Loucy (cell line): ENCODE measurements around the gene NDE1.

ENCODE experiments used
- H2AFZ ChIP-seq: fragments of 200-600 bp; sonication (generic); 2 replicates; pipeline ENCODE4 v1.6.0; 2016; ENCODE audit warnings: antibody characterized with exemption, mild to moderate bottlenecking, low read length, moderate library complexity
- H3F3A ChIP-seq: fragments of 200-600 bp; 2 replicates; pipeline ENCODE4 v1.6.0; 2016; ENCODE audit warnings: antibody characterized with exemption, low read depth, mild to moderate bottlenecking
- H3K27me3 ChIP-seq: fragments of 200-600 bp; sonication (generic); 2 replicates; pipeline ENCODE4 v1.6.1; 2014; ENCODE audit warnings: low read length, mild to moderate bottlenecking; ENCODE audit not compliant: insufficient read depth, poor library complexity, severe bottlenecking
- H3K36me3 ChIP-seq: fragments of 200-600 bp; sonication (generic); 2 replicates; pipeline ENCODE4 v1.6.1; 2016; ENCODE audit warnings: low read length; ENCODE audit not compliant: insufficient read depth
- H3K4me1 ChIP-seq: fragments of 200-600 bp; sonication (generic); 2 replicates; pipeline ENCODE4 v1.5.1; 2014; ENCODE audit warnings: low read length, mild to moderate bottlenecking; ENCODE audit not compliant: insufficient read depth, poor library complexity, severe bottlenecking
- H3K4me2 ChIP-seq: fragments of 200-600 bp; sonication (generic); 2 replicates; pipeline ENCODE4 v1.6.0; 2014; ENCODE audit warnings: antibody characterized with exemption, low read length, low read depth, mild to moderate bottlenecking; ENCODE audit not compliant: poor library complexity, severe bottlenecking
- H3K4me3 ChIP-seq: fragments of 200-600 bp; sonication (generic); 2 replicates; pipeline ENCODE4 v1.5.1; 2014; ENCODE audit warnings: low read length, mild to moderate bottlenecking, mixed read lengths; ENCODE audit not compliant: poor library complexity, severe bottlenecking
- H3K79me2 ChIP-seq: fragments of 200-600 bp; sonication (generic); 2 replicates; pipeline ENCODE4 v1.6.1; 2014; ENCODE audit warnings: low read length; ENCODE audit not compliant: insufficient read depth
- H3K9ac ChIP-seq: fragments of 200-600 bp; sonication (generic); 2 replicates; pipeline ENCODE4 v1.6.0; 2014; ENCODE audit warnings: mild to moderate bottlenecking, low read depth, low read length, moderate library complexity; ENCODE audit not compliant: poor library complexity, severe bottlenecking
- H3K9me2 ChIP-seq: fragments of 200-600 bp; sonication (generic); replicated peaks from 2 replicates; pipeline ENCODE4 v1.6.1; 2016; ENCODE audit warnings: low read depth, low read length, mixed read lengths
- H3K9me3 ChIP-seq: fragments of 200-600 bp; sonication (generic); 2 replicates; pipeline ENCODE4 v1.6.1; 2014; ENCODE audit warnings: mild to moderate bottlenecking, antibody characterized with exemption, low read length, low read depth; ENCODE audit not compliant: insufficient read depth
- H4K20me1 ChIP-seq: fragments of 200-600 bp; sonication (generic); 2 replicates; pipeline ENCODE4 v1.6.0; 2014; ENCODE audit warnings: antibody characterized with exemption, low read length, mild to moderate bottlenecking; ENCODE audit not compliant: insufficient read depth, poor library complexity, severe bottlenecking
- EZH2phosphoT487 ChIP-seq: fragments of 200-600 bp; IDR thresholded peaks from 2 replicates; pipeline ENCODE4 v1.6.1; 2018; ENCODE audit warnings: antibody characterized with exemption, mild to moderate bottlenecking, moderate library complexity, borderline replicate concordance
- TF ChIP-seq, protein P1 (sequence below): fragments of 200-600 bp; sonication (generic); conservative IDR thresholded peaks from 2 replicates; pipeline ENCODE4 v1.5.1; 2014; ENCODE audit warnings: mild to moderate bottlenecking, antibody characterized with exemption, low read length

NDE1 gene

DNA sequence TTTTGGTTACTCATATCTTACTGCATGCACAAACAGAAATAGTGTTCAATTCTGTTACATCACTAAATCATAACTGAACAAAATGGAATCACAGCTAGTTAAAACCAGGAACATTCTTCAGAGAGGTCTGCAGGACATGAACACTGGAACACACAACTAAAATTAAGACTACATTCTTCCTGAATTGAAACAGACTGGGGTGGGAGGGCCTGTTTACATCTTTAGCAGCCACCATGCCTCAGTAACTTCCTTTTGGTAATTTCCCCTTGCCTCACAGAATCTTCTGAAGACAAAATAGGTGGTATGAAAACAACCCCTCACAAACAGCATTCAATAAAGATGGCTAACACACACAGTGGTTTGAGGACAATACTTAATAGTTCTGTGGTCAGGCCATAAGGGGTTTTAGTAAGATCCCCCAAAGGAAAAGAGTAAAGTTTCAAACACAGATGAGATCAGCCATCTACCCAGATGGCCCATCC lies 13.6 kb upstream of the NDE1 start:
- H3K36me3 ChIP-seq, result peaks cover 33% of the 10 kb centered on the region; the same call in 1 of the 2 replicates
- H3K9me3 ChIP-seq, result no peaks in the 10 kb centered on the region
- peaks cover 20% of the 10 kb centered on the region for H3K4me1 ChIP-seq

DNA sequence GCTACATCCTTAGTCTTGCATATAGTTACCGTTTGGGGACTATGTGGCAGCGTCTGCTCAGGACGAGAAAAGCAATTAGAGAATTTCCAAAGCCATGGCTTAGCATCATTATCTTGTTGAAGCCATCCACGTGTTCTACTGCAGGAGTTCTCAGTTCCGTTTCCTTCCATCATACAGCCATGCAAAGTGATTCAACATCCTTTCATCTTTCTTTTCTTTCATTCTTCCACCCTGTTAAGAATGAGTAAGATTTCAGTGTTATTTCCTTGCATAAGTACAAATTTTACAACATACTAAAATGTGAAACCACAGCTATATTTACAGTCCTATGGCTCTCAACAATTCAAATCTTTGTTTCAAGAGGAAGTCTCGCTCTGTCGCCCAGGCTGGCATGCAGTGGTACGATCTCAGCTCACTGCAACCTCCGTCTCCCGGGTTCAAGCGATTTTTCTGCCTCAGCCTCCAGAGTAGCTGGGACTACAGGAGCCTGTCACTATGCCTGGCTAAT lies 10.9 kb upstream of the NDE1 start:
- H3K4me1 ChIP-seq, result peaks cover 33% of the 10 kb centered on the region
- H3K79me2 ChIP-seq, result peaks cover 35% of the 10 kb centered on the region
- H3K4me3 ChIP-seq, result no peak overlapping the region
- TF ChIP-seq, protein P1, sequence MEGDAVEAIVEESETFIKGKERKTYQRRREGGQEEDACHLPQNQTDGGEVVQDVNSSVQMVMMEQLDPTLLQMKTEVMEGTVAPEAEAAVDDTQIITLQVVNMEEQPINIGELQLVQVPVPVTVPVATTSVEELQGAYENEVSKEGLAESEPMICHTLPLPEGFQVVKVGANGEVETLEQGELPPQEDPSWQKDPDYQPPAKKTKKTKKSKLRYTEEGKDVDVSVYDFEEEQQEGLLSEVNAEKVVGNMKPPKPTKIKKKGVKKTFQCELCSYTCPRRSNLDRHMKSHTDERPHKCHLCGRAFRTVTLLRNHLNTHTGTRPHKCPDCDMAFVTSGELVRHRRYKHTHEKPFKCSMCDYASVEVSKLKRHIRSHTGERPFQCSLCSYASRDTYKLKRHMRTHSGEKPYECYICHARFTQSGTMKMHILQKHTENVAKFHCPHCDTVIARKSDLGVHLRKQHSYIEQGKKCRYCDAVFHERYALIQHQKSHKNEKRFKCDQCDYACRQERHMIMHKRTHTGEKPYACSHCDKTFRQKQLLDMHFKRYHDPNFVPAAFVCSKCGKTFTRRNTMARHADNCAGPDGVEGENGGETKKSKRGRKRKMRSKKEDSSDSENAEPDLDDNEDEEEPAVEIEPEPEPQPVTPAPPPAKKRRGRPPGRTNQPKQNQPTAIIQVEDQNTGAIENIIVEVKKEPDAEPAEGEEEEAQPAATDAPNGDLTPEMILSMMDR, result no peak
- no peak for TF ChIP-seq EZH2phosphoT487
- no peaks in the 10 kb centered on the region for H3K9me2 ChIP-seq
- no peaks in the 10 kb centered on the region for H3K27me3 ChIP-seq
- H3K9ac ChIP-seq, result no peak overlapping the region
- no peaks in the 10 kb centered on the region for H3F3A ChIP-seq
- H3K36me3 ChIP-seq, result peaks cover 24% of the 10 kb centered on the region; the same call in 1 of the 2 replicates
- no peak overlapping the region for H3K4me2 ChIP-seq
- no peak overlapping the region for H2AFZ ChIP-seq
- no peaks in the 10 kb centered on the region for H3K9me3 ChIP-seq
- peaks cover 11% of the 10 kb centered on the region for H4K20me1 ChIP-seq

More for the DNA sequence above, 13.6 kb upstream of the NDE1 start:
- no peak overlapping the region for H2AFZ ChIP-seq
- no peaks in the 10 kb centered on the region for H3F3A ChIP-seq
- peak overlapping the region; percentile 3 for H3K4me3 ChIP-seq
- no peaks in the 10 kb centered on the region for H3K27me3 ChIP-seq
- H4K20me1 ChIP-seq, result peaks cover under 1% of the 10 kb centered on the region
- H3K79me2 ChIP-seq, result peaks cover 28% of the 10 kb centered on the region
- peak overlapping the region; percentile 53 for H3K4me2 ChIP-seq
- no peaks in the 10 kb centered on the region for H3K9me2 ChIP-seq
- no peak for TF ChIP-seq EZH2phosphoT487
- TF ChIP-seq, protein P1, result no peak
- no peak overlapping the region for H3K9ac ChIP-seq

DNA sequence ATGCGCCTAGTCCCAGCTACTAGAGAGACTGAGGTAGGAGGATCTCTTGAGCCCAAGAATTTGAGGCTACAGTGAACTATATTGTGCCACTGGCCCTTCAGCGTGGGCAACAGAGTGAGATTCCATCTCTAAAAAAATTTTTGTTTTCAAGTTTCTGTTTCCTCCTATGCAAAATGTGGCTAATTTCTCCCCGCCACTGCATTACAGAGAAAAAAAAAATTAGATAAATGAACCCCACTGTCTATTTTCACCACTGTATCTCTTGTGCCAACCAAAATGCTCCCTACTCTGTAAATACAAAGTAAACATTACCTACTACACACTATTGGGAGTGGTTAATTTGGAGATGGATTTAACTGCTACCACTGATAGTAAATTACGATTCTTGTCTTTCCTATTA lies 9.1 kb upstream of the NDE1 start:
- Histone ChIP-seq H2AFZ (no peak overlapping the region), H3K4me3 (peak overlapping the region; percentile 94), H3K4me1 (peaks cover 36% of the 10 kb centered on the region), H3K4me2 (peak overlapping the region; percentile 86), H4K20me1 (peaks cover 11% of the 10 kb centered on the region), H3F3A (no peaks in the 10 kb centered on the region), H3K27me3 (no peaks in the 10 kb centered on the region), H3K9ac (peak overlapping the region; percentile 92), H3K36me3 (peaks cover 10% of the 10 kb centered on the region; the same call in 1 of the 2 replicates), H3K79me2 (peaks cover 30% of the 10 kb centered on the region), H3K9me3 (no peaks in the 10 kb centered on the region), H3K9me2 (no peaks in the 10 kb centered on the region)
- TF ChIP-seq, protein P1, result no peak
- TF ChIP-seq EZH2phosphoT487, result no peak
